MM.1S (cell line): Measurements from ENCODE around the gene ADGRV1.

Experiments used
- CTCF ChIP-seq: fragments of 300-600 bp; sonication (generic); IDR thresholded peaks from 2 replicates; pipeline ENCODE4 v1.5.1; 2016; ENCODE audit warnings: antibody characterized with exemption, low read length, mixed read lengths
- EZH2 ChIP-seq: fragments of 300-600 bp; sonication (generic); optimal IDR thresholded peaks from 2 replicates; pipeline ENCODE3; 2017; ENCODE audit warnings: low read depth, mild to moderate bottlenecking, antibody characterized with exemption, low read length, mixed read lengths

- TF ChIP-seq CTCF (no peak), EZH2 (no peak)
Observed at GRCh38 chr5:90845723-90846554, 287.3 kb downstream of the ADGRV1 start.
